Activated CD4-positive, alpha-beta T cell treated with anti-CD3 and anti-CD28 coated beads for 4 hours (primary cell): Measurements from ENCODE around the gene LRMDA.

Source experiments
- DNase-seq, 2 donors: peaks; one replicate each; pipeline ENCODE4 v3.0.0-alpha.2; 2020

The LRMDA gene

GRCh38 chr10:76255241-76255640, 823.8 kb downstream of the LRMDA start:
- no peak for DNase-seq

- no peak for DNase-seq
Observed at GRCh38 chr10:76257816-76258215, 826.4 kb downstream of the LRMDA start.

- DNase-seq = no peak
Observed at GRCh38 chr10:76265441-76266113, 834.2 kb downstream of the LRMDA start.

GRCh38 chr10:76268530-76268929, 837.1 kb downstream of the LRMDA start:
- DNase-seq = no peak

GRCh38 chr10:76268954-76269353, 837.5 kb downstream of the LRMDA start:
- DNase-seq = no peak

GRCh38 chr10:76270464-76270863, 839.0 kb downstream of the LRMDA start:
- no peak for DNase-seq

- no peak for DNase-seq
Observed at GRCh38 chr10:76274933-76275332, 843.5 kb downstream of the LRMDA start.

GRCh38 chr10:76278811-76279460, 847.5 kb downstream of the LRMDA start:
- no peak for DNase-seq

- DNase-seq = no peak
Observed at GRCh38 chr10:76281659-76282058, 850.2 kb downstream of the LRMDA start.

- no peak for DNase-seq
Observed at GRCh38 chr10:76282061-76283025, 850.9 kb downstream of the LRMDA start.

- DNase-seq = no peak
Observed at GRCh38 chr10:76284351-76284750, 852.9 kb downstream of the LRMDA start.

- no peak for DNase-seq
Observed at GRCh38 chr10:76285012-76285411, 853.6 kb downstream of the LRMDA start.

GRCh38 chr10:76285515-76285914, 854.1 kb downstream of the LRMDA start:
- DNase-seq = no peak

- DNase-seq = no peak
Observed at GRCh38 chr10:76286536-76286935, 855.1 kb downstream of the LRMDA start.

- DNase-seq = no peak
Observed at GRCh38 chr10:76287856-76288255, 856.4 kb downstream of the LRMDA start.

GRCh38 chr10:76291175-76291574, 859.8 kb downstream of the LRMDA start:
- no peak for DNase-seq

GRCh38 chr10:76291885-76292284, 860.5 kb downstream of the LRMDA start:
- DNase-seq = no peak

- no peak for DNase-seq
Observed at GRCh38 chr10:76296957-76297356, 865.5 kb downstream of the LRMDA start.

- no peak for DNase-seq
Observed at GRCh38 chr10:76297358-76297757, 865.9 kb downstream of the LRMDA start.

GRCh38 chr10:76297780-76298281, 866.4 kb downstream of the LRMDA start:
- DNase-seq = no peak

GRCh38 chr10:76298329-76298728, 866.9 kb downstream of the LRMDA start:
- DNase-seq = no peak

- no peak for DNase-seq
Observed at GRCh38 chr10:76299501-76299900, 868.1 kb downstream of the LRMDA start.

- no peak for DNase-seq
Observed at GRCh38 chr10:76301211-76301610, 869.8 kb downstream of the LRMDA start.
